ENCODE measurements around the gene MAPK4. TPM values are rescaled to one million over a fixed set of nuclear protein-coding genes. Genes with fewer than 3 reads are reported as not detected.

The MAPK4 gene
- total RNA-seq, 3 donors from 2014 or later, result 0.41 to 9.9 (median 0.43) TPM

- H3K9me3 ChIP-seq, result no peaks in the 10 kb centered on the region
- DNase-seq (no peak), ATAC-seq (no peak)
- no peak for TF ChIP-seq CTCF (IDR thresholded peaks at IDR 0.05)
- H3K36me3 ChIP-seq (ENCODE audit: low read depth), result no peaks in the 10 kb centered on the region
- no peak overlapping the region for H3K4me3 ChIP-seq
- intact Hi-C loops (cut with DNase I, micrococcal nuclease), result no loop called here
- no peaks in the 10 kb centered on the region for H3K4me1 ChIP-seq (ENCODE audit: low read depth)
Observed at GRCh38 chr18:50726960-50727589, 167.2 kb downstream of the MAPK4 start.

DNA sequence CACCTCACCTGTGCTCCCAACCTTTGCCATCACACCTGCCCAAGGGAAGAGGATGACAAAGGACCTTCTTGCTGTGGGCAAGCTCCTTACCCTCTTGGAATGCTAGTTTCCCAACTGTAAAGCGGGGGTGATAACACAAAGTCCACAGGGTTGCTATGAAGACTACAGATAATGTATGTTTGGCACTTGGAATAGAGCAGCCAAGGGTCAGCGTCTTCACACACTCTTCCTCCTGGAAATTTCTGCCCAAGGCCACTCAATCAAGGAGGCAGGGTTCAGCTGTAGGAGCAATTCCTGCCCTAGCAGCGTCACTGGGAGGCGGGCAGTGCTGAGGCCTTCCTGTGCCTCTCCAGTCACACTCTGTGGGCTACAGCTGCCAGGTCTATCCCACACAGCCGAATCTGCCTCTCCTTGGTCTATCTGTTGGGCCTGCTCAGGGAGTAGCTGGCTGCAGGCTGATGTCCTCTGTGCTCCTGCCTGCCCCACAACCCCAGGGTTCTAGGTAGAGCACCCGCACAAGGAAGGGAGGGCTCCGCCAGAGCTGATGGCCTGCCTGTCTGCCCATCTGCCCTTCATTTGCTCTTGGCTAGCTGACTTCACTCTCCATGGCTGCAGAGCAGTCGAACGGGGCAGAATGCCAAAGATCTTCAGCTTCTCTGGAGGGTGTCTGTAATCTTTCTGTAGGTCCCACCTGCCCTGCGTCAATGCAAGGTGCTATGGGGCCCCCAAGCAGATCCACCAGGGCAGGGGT lies 168.0 kb downstream of the MAPK4 start:
- DNase-seq (no peak), ATAC-seq (no peak)
- Histone ChIP-seq H3K36me3 (ENCODE audit: low read depth) (no peaks in the 10 kb centered on the region), H3K4me1 (ENCODE audit: low read depth) (no peaks in the 10 kb centered on the region), H3K4me3 (no peak overlapping the region), H3K9me3 (no peaks in the 10 kb centered on the region)
- TF ChIP-seq CTCF (IDR thresholded peaks at IDR 0.05), result no peak
- intact Hi-C loops (cut with DNase I, micrococcal nuclease), result no loop called here

DNA sequence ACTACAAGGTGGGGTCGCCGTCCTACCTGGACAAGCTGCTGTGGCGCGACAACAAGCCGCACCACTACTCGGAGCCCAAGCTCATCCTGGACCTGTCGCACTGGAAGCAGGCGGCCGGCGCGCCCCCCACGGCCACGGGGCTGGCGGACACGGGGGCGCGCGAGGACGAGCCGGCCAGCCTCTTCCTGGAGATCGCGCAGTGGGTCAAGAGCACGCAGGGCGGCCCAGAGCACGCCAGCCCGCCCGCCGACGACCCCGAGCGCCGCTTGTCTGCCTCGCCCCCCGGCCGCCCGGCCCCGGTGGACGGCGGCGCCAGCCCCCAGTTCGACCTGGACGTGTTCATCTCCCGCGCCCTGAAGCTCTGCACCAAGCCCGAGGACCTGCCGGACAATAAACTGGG lies 169.5 kb downstream of the MAPK4 start:
- no peak for ATAC-seq
- intact Hi-C loops (cut with DNase I, micrococcal nuclease), result no loop called here
- TF ChIP-seq CTCF (IDR thresholded peaks at IDR 0.05), result no peak

DNA sequence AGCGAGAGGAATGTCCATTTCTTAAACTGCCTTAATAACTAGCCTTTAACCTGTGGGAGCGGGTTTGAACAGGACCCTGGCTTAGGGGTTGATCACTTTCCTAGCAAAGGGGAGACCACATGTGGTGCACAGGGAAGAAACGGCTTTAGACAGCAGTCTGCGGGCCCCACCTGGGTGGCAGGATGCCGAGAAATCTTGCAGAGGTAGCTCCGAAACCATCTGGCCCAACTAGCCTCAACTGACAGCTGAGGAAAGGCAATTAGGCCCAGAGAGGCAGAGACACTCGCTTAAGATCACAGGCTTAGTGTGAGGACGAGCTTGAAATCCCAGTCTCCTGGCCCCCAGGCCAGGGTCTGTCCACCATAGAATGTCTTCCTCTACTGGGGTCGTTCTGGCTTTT lies 170.1 kb downstream of the MAPK4 start:
- no peak overlapping the region for H3K4me3 ChIP-seq
- H3K9me3 ChIP-seq, result no peaks in the 10 kb centered on the region
- no peaks in the 10 kb centered on the region for H3K4me1 ChIP-seq (ENCODE audit: low read depth)
- no peak for TF ChIP-seq CTCF (IDR thresholded peaks at IDR 0.05)
- intact Hi-C loops (cut with DNase I, micrococcal nuclease), result no loop called here
- ATAC-seq (no peak), DNase-seq (no peak)
- no peaks in the 10 kb centered on the region for H3K36me3 ChIP-seq (ENCODE audit: low read depth)

More for the DNA sequence above, 169.5 kb downstream of the MAPK4 start:
- no peaks in the 10 kb centered on the region for H3K36me3 ChIP-seq (ENCODE audit: low read depth)
- no peaks in the 10 kb centered on the region for H3K9me3 ChIP-seq
- no peaks in the 10 kb centered on the region for H3K4me1 ChIP-seq (ENCODE audit: low read depth)
- no peak for DNase-seq
- no peak overlapping the region for H3K4me3 ChIP-seq

DNA sequence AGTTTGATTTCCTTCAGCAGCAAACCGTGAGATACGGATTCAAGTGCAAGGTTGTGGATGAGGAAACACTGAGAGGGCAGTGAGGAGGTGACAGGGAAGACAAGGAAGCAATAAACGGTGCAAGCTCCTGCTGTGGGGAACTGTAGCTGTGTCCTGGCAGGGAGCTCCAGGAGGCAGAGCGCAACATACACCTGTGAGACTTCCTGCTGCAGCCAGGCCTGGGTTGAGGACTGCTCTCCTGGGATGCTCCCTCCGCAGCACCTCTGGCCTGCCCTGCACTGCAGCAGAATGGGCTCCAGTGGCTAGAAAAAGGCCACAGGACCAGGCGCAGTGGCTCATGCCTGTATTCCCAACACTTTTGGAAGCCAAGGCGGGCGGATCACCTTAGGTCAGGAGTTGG lies 174.5 kb downstream of the MAPK4 start:
- H3K9me3 ChIP-seq, result no peaks in the 10 kb centered on the region
- H3K4me1 ChIP-seq (ENCODE audit: low read depth), result no peaks in the 10 kb centered on the region
- DNase-seq (peak in 1 of 3 donors; percentile 3), ATAC-seq (peak; percentile 49)
- H3K36me3 ChIP-seq (ENCODE audit: low read depth), result no peaks in the 10 kb centered on the region
- H3K4me3 ChIP-seq, result no peak overlapping the region
- no peak for TF ChIP-seq CTCF (IDR thresholded peaks at IDR 0.05)
- intact Hi-C loops (cut with DNase I, micrococcal nuclease), result no loop called here

All from mucosa of descending colon (tissue), 3 donors.